ENCODE data around the gene CCDC186. TPM values are rescaled to one million over a fixed set of nuclear protein-coding genes. Genes with fewer than 3 reads are reported as not detected.

CCDC186 gene
- polyA plus RNA-seq, 1 donor from 2014 or later: 22.6 TPM

DNA sequence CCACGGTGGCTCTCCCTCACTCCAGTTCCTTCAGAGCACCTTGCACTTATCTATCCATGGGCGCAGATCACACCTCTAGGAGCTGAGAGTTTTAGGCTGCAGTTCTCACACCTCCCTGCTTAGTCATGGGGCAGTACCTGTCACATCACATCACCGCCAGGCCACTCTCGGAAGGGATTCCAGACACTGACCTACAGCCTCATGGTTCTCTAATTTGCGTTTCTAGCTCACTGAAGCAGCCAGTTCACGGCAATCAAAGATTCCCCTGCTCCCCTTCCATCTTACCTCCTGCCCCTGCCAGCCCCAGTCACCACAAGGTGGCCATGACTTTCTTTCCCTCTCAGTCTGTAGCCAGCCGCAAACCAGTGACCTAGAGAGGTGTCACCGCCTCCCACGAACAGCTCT lies 96.2 kb downstream of the CCDC186 start:
- Mint-ChIP-seq H3K4me1 (peaks cover 10 to 16% (median 12%) of the 10 kb centered on the region in 3 donors), H3K27me3 (peaks cover 4% of the 10 kb centered on the region), H3K27ac (no peak overlapping the region), H3K9me3 (peaks cover 0 to 1% (median 0%) of the 10 kb centered on the region in 3 donors), H3K36me3 (peaks cover 2% of the 10 kb centered on the region), H3K4me3 (no peak overlapping the region)

GRCh38 chr10:114077347-114077746 lies 96.7 kb downstream of the CCDC186 start:
- peaks cover 4% of the 10 kb centered on the region for H3K27me3 Mint-ChIP-seq
- H3K27ac Mint-ChIP-seq: no peak overlapping the region
- H3K4me3 Mint-ChIP-seq: no peak overlapping the region

DNA sequence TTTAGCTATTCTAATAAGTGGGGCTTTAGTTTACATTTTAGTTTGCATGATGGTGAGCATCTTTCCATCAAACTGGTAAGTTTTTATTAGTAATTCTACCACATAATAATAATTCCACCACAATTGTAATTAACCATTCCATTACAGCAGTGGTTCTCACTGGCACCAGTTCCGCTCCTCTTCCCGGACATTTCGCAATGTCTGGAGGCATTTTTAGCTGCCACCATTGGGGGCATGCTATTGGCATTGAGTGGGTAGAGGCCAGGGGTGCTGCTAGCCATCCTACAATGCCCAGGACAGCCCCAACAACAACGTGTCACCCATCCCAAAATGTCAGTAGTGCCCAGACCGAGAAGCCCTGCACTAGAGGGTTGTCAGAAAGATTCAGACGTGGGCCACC lies 98.9 kb downstream of the CCDC186 start:
- no peaks in the 10 kb centered on the region for H3K9me3 Mint-ChIP-seq
- H3K4me3 Mint-ChIP-seq: no peak overlapping the region
- no peak overlapping the region for H3K27ac Mint-ChIP-seq
- H3K36me3 Mint-ChIP-seq: peaks cover 2% of the 10 kb centered on the region
- peaks cover 22 to 29% (median 25%) of the 10 kb centered on the region in 3 donors for H3K4me1 Mint-ChIP-seq
- peaks cover 4% of the 10 kb centered on the region for H3K27me3 Mint-ChIP-seq

More at GRCh38 chr10:114077347-114077746, 96.7 kb downstream of the CCDC186 start:
- peaks cover 2% of the 10 kb centered on the region for H3K36me3 Mint-ChIP-seq
- no peaks in the 10 kb centered on the region for H3K9me3 Mint-ChIP-seq
- H3K4me1 Mint-ChIP-seq: peaks cover 13 to 16% (median 16%) of the 10 kb centered on the region in 3 donors

GRCh38 chr10:114073395-114074186 lies 100.4 kb downstream of the CCDC186 start:
- Mint-ChIP-seq H3K4me1 (peaks cover 23 to 29% (median 26%) of the 10 kb centered on the region in 3 donors), H3K36me3 (no peaks in the 10 kb centered on the region), H3K4me3 (peak overlapping the region in 1 of 4 donors; percentile 84), H3K9me3 (no peaks in the 10 kb centered on the region), H3K27ac (no peak overlapping the region), H3K27me3 (no peaks in the 10 kb centered on the region)

GRCh38 chr10:114071178-114071577 lies 102.8 kb downstream of the CCDC186 start:
- Mint-ChIP-seq H3K4me3 (no peak overlapping the region), H3K4me1 (peaks cover 28 to 33% (median 31%) of the 10 kb centered on the region in 3 donors), H3K9me3 (no peaks in the 10 kb centered on the region), H3K36me3 (no peaks in the 10 kb centered on the region), H3K27me3 (no peaks in the 10 kb centered on the region), H3K27ac (peak overlapping the region in 1 of 3 donors; percentile 37)

Other genes starting within 250 kb of the CCDC186 start
- not detected for gene ADRB1, start 130.3 kb downstream of the CCDC186 start, polyA plus RNA-seq
- not detected for gene TDRD1, start 5.2 kb upstream of the CCDC186 start, polyA plus RNA-seq
- not detected for gene VWA2, start 65.1 kb upstream of the CCDC186 start, polyA plus RNA-seq
- 3.0 TPM for gene AFAP1L2, start 230.3 kb upstream of the CCDC186 start, polyA plus RNA-seq